HG03280 (cell line): Measurements from ENCODE around the gene NOD1.

Experiments
- ATAC-seq: cut with Tn5 transposase; IDR thresholded peaks from one replicate; pipeline ENCODE4 v1.9.1; 2021; ENCODE audit warnings: mild to moderate bottlenecking, moderate library complexity; ENCODE audit not compliant: unreplicated experiment

The NOD1 gene

DNA sequence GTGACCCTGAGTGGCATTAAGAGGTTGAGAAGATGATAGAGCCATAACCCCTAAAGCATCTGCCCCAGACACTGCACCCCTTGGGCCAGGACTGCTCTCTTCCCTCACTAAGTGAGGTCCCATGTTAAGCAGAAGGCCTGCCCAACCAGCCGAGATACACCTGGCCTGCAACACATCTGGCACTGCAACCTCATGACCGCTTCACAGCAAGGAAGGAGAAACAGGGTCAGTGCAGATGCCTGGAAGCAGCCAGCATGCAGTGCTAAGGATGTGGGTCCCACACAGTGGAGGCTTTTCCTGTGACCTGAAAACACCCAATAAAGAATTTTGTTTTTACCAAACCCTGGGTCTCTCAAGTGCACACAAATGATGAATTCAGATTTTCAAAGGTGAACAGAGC lies 7.4 kb downstream of the NOD1 start:
- ATAC-seq: no peak

GRCh38 chr7:30470771-30471170 lies 7.8 kb downstream of the NOD1 start:
- no peak for ATAC-seq

DNA sequence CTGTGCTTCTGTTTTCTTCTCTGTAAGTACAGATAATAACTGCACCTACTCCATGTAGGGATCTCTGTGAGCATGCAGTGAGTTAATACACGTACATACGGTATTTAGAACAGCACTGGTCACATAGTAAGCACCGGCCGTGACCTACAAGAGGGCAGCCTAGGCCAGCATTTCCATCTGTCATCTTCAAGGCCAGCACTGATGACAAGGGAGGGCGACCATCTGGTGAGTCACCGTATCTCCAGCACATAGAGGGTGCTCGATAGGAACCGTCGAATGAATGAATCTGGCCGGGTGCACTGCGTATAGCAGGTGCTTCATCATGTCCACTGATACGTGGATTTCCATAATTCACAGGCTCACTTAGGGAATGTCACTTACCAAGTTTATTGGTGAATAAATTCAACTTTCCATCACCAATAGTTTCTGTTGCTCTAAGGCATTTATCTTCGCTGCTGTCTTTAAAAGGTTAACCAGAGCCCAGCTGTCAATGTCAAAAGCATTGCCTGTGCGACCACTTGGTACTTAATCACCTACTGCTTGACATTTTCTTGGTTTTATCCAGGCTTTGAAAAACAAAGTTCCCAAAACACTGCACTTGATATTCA lies 8.3 kb downstream of the NOD1 start:
- no peak for ATAC-seq

GRCh38 chr7:30469303-30469702 lies 9.3 kb downstream of the NOD1 start:
- no peak for ATAC-seq

GRCh38 chr7:30468791-30469190 lies 9.8 kb downstream of the NOD1 start:
- no peak for ATAC-seq

DNA sequence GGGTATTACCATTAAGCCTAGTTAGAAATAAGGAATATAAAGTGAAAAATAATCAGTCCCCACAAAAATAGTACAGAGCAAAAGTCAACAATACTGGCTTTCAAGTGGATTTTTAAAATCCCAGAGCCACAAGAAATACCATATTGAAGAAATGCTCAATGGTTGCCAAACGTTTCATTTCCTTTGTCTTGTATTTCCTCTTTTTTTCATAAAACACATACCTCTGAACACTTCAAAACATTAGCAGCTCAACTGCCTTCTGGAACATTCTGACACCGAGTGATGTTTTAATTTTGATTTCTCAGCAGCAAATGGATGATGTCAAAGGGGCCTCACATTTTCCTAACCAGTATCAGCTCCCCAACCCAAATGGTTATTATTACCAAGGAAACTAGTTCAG lies 10.5 kb downstream of the NOD1 start:
- ATAC-seq: no peak

GRCh38 chr7:30467271-30467670 lies 11.3 kb downstream of the NOD1 start:
- ATAC-seq: no peak

GRCh38 chr7:30466266-30466665 lies 12.3 kb downstream of the NOD1 start:
- ATAC-seq: no peak

- ATAC-seq: no peak
These were observed 12.8 kb downstream of the NOD1 start for GRCh38 chr7:30465811-30466180.

GRCh38 chr7:30465046-30465810 lies 13.4 kb downstream of the NOD1 start:
- ATAC-seq: no peak

DNA sequence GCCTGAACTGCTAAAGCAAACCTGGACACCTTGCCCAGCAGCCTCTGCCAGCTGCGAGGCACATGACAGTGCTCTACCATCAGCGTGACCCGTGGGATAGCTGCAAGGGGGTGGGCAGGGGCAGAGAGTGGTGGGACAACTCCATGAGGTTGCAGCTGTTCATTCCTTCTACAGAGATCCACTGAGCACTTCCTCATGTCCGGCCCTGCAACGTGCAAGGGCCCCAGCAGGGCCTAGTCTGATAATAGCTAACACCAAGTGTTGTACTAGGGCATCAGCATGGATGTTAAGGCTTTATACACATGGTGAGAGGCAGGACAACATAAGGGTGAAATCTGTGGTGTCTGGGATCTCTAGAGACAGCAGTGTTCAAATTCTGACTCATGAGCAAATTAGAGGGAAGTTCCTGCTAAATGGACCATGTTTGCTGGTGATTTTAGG lies 14.3 kb downstream of the NOD1 start:
- ATAC-seq: no peak

GRCh38 chr7:30463405-30464145 lies 15.0 kb downstream of the NOD1 start:
- no peak for ATAC-seq

GRCh38 chr7:30462179-30462578 lies 16.4 kb downstream of the NOD1 start:
- no peak for ATAC-seq

GRCh38 chr7:30460246-30460633 lies 18.3 kb downstream of the NOD1 start:
- no peak for ATAC-seq

- ATAC-seq: no peak
These were observed 18.9 kb downstream of the NOD1 start for GRCh38 chr7:30459591-30460245.

DNA sequence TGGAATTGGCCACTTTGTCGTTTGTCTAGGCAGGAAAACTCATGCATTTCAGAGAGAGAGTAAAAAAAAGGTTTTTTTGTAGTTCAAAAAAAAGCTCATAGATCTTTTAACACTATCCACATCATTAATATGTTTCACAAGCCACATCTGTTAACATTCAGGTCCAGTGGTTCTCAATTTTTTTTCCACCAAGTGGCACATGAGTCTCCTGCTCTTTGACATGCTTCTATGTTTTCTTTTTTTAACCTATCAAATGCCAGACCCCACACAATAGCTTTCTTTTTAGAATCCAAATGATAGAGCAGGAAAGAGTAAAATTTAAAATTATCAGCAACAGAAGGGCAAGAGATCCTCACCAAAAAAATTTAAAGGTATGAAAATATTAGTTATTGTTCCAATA lies 20.3 kb downstream of the NOD1 start:
- no peak for ATAC-seq

DNA sequence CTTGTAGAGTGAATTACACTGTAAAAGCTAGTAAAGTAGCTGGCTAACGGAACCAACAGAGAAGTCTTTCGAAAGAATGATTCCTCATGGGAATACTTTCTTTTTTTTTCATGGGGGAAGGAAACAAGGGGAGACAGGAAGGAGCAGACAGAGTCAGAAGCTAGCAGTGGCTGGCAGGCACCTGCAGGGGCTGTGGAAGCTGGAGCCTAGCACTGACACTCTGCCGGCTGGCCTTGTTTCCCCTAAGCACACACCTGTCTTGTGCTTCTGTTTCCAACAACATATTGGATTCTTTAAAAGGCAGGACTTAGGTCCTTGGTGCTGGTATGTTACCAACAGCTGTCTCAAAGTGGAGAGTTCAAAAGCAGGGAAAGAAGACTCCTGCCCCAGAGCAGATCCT lies 24.7 kb downstream of the NOD1 start:
- no peak for ATAC-seq

GRCh38 chr7:30453016-30453415 lies 25.6 kb downstream of the NOD1 start:
- no peak for ATAC-seq

GRCh38 chr7:30452280-30452930 lies 26.2 kb downstream of the NOD1 start:
- no peak for ATAC-seq

DNA sequence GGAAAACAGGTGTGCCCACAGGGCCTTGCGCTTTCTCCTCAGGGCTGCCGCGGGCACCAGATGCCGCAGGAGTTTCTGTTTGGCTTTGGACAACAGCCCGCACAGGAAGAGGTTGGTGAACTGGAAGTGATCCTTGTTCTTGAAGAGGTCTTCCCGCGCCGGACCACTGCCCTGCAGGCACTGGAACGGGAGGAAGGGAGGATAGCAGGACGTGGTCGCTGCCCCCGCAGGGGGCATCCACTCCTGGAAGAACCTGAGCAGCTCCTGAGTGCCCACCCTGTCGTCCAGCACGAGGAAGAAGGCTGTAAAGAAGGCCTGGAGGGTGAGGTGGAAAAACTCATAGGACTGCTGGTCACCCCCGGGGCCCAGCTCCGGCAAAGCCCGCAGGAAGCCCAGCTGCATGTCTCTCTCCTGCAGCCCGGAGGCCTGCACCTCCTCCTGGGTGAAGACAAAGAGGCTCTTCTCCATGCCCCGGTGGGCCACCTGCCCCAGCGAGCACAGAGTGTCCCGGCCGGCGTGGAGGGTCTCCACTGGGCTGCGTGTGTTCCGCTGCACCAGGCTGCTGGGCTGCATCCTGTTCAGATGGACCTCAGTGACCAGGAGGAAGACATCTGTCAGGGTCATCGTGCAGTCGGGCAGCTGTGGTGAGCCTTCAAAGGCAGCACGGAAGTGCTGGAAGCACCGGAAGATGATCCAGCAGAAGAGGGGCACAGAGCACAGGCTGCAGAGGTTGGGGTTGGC lies 26.9 kb downstream of the NOD1 start:
- no peak for ATAC-seq
